ENCODE measurements around the gene POU2AF3. TPM values are rescaled to one million over a fixed set of nuclear protein-coding genes. Genes with fewer than 3 reads are reported as not detected.

The POU2AF3 gene
- polyA plus RNA-seq, 1 donor (not counting 4 experiments of a cell fraction or from before 2014, with no cell fraction given) = not detected

- no peaks in the 10 kb centered on the region for H3K79me2 ChIP-seq (ENCODE audit: control insufficient read depth, insufficient read depth, low read length)
- no peaks in the 10 kb centered on the region for H3K27me3 ChIP-seq (ENCODE audit: control insufficient read depth, extremely low read depth, insufficient read depth, low read length)
- no peak overlapping the region for H3K4me2 ChIP-seq (ENCODE audit: control insufficient read depth, extremely low read depth, insufficient read depth, low read depth, low read length)
- no peak overlapping the region for H3K27ac ChIP-seq (ENCODE audit: control insufficient read depth, insufficient read depth, low read length)
- dilution Hi-C loops (cut with MboI; ENCODE audit: extremely low pct_ligation_motif_present, low sequenced_read_pairs) = no loop called here
- no peak overlapping the region for H2AFZ ChIP-seq (ENCODE audit: control insufficient read depth, low read length)
- H3K9me1 ChIP-seq (ENCODE audit: control insufficient read depth, extremely low read depth, insufficient read depth, low read length) = no peaks in the 10 kb centered on the region
- DNase-seq (ENCODE audit: low read depth, low spot score) = no peak
- no peak overlapping the region for H3K4me3 ChIP-seq (ENCODE audit: control insufficient read depth in 2 of 3, extremely low read depth in 1 of 3, insufficient read depth in 2 of 3, low read depth in 1 of 3, low read length in 3 of 3)
- no peak for TF ChIP-seq EZH2 (IDR thresholded peaks at IDR 0.05; ENCODE audit: low read length)
- TF ChIP-seq CTCF (optimal IDR thresholded peaks at IDR 0.05 in 1 of 3, IDR thresholded peaks at IDR 0.05 in 1 of 3, conservative IDR thresholded peaks at IDR 0.05 in 1 of 3; ENCODE audit: extremely low read depth in 1 of 3, insufficient read depth in 2 of 3, low read length in 3 of 3) = no peak
- no peaks in the 10 kb centered on the region for H3K4me1 ChIP-seq (ENCODE audit: control insufficient read depth, extremely low read depth, insufficient read depth, low read length)
- H3K9ac ChIP-seq (ENCODE audit: control insufficient read depth, extremely low read depth, insufficient read depth, low read length) = no peak overlapping the region
- no peaks in the 10 kb centered on the region for H3K36me3 ChIP-seq (ENCODE audit: control insufficient read depth in 2 of 2, extremely low read depth in 1 of 2, insufficient read depth in 2 of 2, low read length in 2 of 2)
- H4K20me1 ChIP-seq (ENCODE audit: control insufficient read depth, extremely low read depth, insufficient read depth, low read length) = no peaks in the 10 kb centered on the region
- no peak for FAIRE-seq
- H3K9me3 ChIP-seq (ENCODE audit: control insufficient read depth, low read depth, low read length) = no peaks in the 10 kb centered on the region
These were observed 40.3 kb upstream of the POU2AF3 start for GRCh38 chr11:111258046-111258445.

GRCh38 chr11:111259896-111260295 lies 38.5 kb upstream of the POU2AF3 start:
- DNase-seq (ENCODE audit: low read depth, low spot score) = no peak
- dilution Hi-C loops (cut with MboI; ENCODE audit: extremely low pct_ligation_motif_present, low sequenced_read_pairs) = no loop called here
- no peak overlapping the region for H3K4me3 ChIP-seq (ENCODE audit: control insufficient read depth in 2 of 3, extremely low read depth in 1 of 3, insufficient read depth in 2 of 3, low read depth in 1 of 3, low read length in 3 of 3)

More at GRCh38 chr11:111259896-111260295, 38.5 kb upstream of the POU2AF3 start:
- Histone ChIP-seq H3K4me2 (ENCODE audit: control insufficient read depth, extremely low read depth, insufficient read depth, low read depth, low read length) (no peak overlapping the region), H3K79me2 (ENCODE audit: control insufficient read depth, insufficient read depth, low read length) (no peaks in the 10 kb centered on the region), H3K9ac (ENCODE audit: control insufficient read depth, extremely low read depth, insufficient read depth, low read length) (no peak overlapping the region), H3K4me1 (ENCODE audit: control insufficient read depth, extremely low read depth, insufficient read depth, low read length) (no peaks in the 10 kb centered on the region), H2AFZ (ENCODE audit: control insufficient read depth, low read length) (no peak overlapping the region), H3K9me3 (ENCODE audit: control insufficient read depth, low read depth, low read length) (no peaks in the 10 kb centered on the region), H3K36me3 (ENCODE audit: control insufficient read depth in 2 of 2, extremely low read depth in 1 of 2, insufficient read depth in 2 of 2, low read length in 2 of 2) (no peaks in the 10 kb centered on the region), H4K20me1 (ENCODE audit: control insufficient read depth, extremely low read depth, insufficient read depth, low read length) (no peaks in the 10 kb centered on the region), H3K27me3 (ENCODE audit: control insufficient read depth, extremely low read depth, insufficient read depth, low read length) (no peaks in the 10 kb centered on the region), H3K9me1 (ENCODE audit: control insufficient read depth, extremely low read depth, insufficient read depth, low read length) (no peaks in the 10 kb centered on the region), H3K27ac (ENCODE audit: control insufficient read depth, insufficient read depth, low read length) (no peak overlapping the region)
- FAIRE-seq = no peak
- TF ChIP-seq CTCF (optimal IDR thresholded peaks at IDR 0.05 in 1 of 3, IDR thresholded peaks at IDR 0.05 in 1 of 3, conservative IDR thresholded peaks at IDR 0.05 in 1 of 3; ENCODE audit: extremely low read depth in 1 of 3, insufficient read depth in 2 of 3, low read length in 3 of 3) = no peak
- no peak for TF ChIP-seq EZH2 (IDR thresholded peaks at IDR 0.05; ENCODE audit: low read length)

All from keratinocyte (primary cell).